C4-2B (cell line): ENCODE data around the gene USP53.

Experiments
- CTCF ChIP-seq: fragments of 450-650 bp; conservative IDR thresholded peaks from 2 replicates; pipeline ENCODE4 v1.5.1; 2017; ENCODE audit warnings: mild to moderate bottlenecking
- ZFX ChIP-seq: fragments of 450-650 bp; IDR thresholded peaks from 2 replicates; pipeline ENCODE4 v1.6.1; 2017

- TF ChIP-seq CTCF (no peak), ZFX (no peak)
Observed at GRCh38 chr4:119244344-119244743, 31.8 kb downstream of the USP53 start.
